Left lung (tissue), 10 donors: ENCODE measurements around the gene BTNL8. TPM values are rescaled to one million over a fixed set of nuclear protein-coding genes. Genes with fewer than 3 reads are reported as not detected.

Experiments used
- ATAC-seq: fragments of 200-7000 bp; cut with Tn5 transposase; one replicate; pipeline ENCODE4 v1.9.1; 2020; ENCODE audit warnings: moderate library complexity
- DNase-seq, 4 donors: peaks; one replicate each; pipeline ENCODE4 v3.0.0-alpha.2; 2013 to 2020
- H3K27ac ChIP-seq, 2 donors: fragments of 200-600 bp; sonication (generic) in 1 of 2; one replicate each; pipeline versions ENCODE4 v1.5.0 to v1.8.0; 2020 to 2021
- H3K27me3 ChIP-seq, 2 donors: fragments of 200-600 bp; sonication (generic) in 1 of 2; one replicate each; pipeline versions ENCODE4 v1.5.0 to v1.8.0; 2020 to 2021
- H3K36me3 ChIP-seq, 2 donors: fragments of 200-600 bp; sonication (generic) in 1 of 2; one replicate each; pipeline versions ENCODE4 v1.5.0 to v1.8.0; 2020 to 2021
- H3K4me1 ChIP-seq, 2 donors: fragments of 200-600 bp; one replicate each; pipeline ENCODE4 v1.8.0; 2021
- H3K4me3 ChIP-seq, 2 donors: fragments of 200-600 bp; sonication (generic) in 1 of 2; one replicate each; pipeline versions ENCODE4 v1.5.0 to v1.8.0; 2020 to 2021; ENCODE audit warnings: mild to moderate bottlenecking in 1 of 2
- H3K9me3 ChIP-seq, 2 donors: fragments of 200-600 bp; sonication (generic) in 1 of 2; one replicate each; pipeline versions ENCODE4 v1.5.0 to v1.8.0; 2020 to 2021
- intact Hi-C, 2 donors: fragments of 100-400 bp; cut with DNase I; formaldehyde crosslinking; loops; one replicate each; pipeline versions ENCODE4 v1.11.2 to v1.14.2; 2022
- polyA plus RNA-seq, 6 donors: library from polyadenylated mRNA; unstranded; fragments of 120-200 nt; gene quantifications; one replicate each; pipeline ENCODE4 v1.2.1, GENCODE V29; 2013; ENCODE audit not compliant: insufficient read length in 6 of 6
- total RNA-seq, 2 donors: library from RNA; stranded (reverse); fragmentation: NEBNext Ultra II Directional; extraction: Animal tissue kit (Norgen Biotek cat#: 25700); gene quantifications; one replicate each; pipeline ENCODE4 v1.2.1, GENCODE V29; 2021
- TF ChIP-seq, protein P1 (sequence below), 2 donors: fragments of 200-600 bp; sonication (generic) in 1 of 2; IDR thresholded peaks; one replicate each; pipeline versions ENCODE4 v1.5.0 to v1.8.0; 2021; ENCODE audit warnings: antibody characterized with exemption in 2 of 2
- donor health status: DM: no; HTN: yes; CAD: no.
- donor health status: DM: no; HTN: no; CAD: no.

The BTNL8 gene
- total and polyA plus RNA-seq, 8 donors: 0.47 to 1.8 (median 0.81) TPM

DNA sequence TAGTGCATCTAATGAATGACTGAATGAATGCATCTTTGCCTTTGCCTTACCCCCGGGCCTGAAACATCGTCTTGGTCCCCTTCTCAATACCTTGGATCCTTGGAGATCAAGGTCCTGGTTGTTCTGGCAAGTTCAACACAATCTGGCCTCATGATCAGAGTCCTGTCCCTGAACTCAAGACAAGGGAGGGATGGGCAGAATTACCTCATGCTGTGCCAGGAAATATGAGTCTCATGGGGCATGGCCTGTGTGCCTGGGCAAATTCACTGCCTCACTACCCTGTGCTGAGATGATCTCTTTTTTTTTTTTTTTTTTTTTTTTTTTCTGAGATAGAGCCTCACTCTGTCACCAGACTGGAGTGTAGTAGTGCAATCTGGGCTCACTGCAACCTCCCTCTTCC is 89.1 kb downstream of the BTNL8 start:
- H3K4me3 ChIP-seq: no peak overlapping the region
- TF ChIP-seq, protein P1, sequence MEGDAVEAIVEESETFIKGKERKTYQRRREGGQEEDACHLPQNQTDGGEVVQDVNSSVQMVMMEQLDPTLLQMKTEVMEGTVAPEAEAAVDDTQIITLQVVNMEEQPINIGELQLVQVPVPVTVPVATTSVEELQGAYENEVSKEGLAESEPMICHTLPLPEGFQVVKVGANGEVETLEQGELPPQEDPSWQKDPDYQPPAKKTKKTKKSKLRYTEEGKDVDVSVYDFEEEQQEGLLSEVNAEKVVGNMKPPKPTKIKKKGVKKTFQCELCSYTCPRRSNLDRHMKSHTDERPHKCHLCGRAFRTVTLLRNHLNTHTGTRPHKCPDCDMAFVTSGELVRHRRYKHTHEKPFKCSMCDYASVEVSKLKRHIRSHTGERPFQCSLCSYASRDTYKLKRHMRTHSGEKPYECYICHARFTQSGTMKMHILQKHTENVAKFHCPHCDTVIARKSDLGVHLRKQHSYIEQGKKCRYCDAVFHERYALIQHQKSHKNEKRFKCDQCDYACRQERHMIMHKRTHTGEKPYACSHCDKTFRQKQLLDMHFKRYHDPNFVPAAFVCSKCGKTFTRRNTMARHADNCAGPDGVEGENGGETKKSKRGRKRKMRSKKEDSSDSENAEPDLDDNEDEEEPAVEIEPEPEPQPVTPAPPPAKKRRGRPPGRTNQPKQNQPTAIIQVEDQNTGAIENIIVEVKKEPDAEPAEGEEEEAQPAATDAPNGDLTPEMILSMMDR (IDR thresholded peaks at IDR 0.05): no peak
- no peak for DNase-seq
- no peaks in the 10 kb centered on the region for H3K36me3 ChIP-seq
- no peak overlapping the region for H3K27ac ChIP-seq
- H3K9me3 ChIP-seq: no peaks in the 10 kb centered on the region
- no peaks in the 10 kb centered on the region for H3K4me1 ChIP-seq
- intact Hi-C loops: no loop called here
- H3K27me3 ChIP-seq: no peaks in the 10 kb centered on the region
- ATAC-seq: no peak

DNA sequence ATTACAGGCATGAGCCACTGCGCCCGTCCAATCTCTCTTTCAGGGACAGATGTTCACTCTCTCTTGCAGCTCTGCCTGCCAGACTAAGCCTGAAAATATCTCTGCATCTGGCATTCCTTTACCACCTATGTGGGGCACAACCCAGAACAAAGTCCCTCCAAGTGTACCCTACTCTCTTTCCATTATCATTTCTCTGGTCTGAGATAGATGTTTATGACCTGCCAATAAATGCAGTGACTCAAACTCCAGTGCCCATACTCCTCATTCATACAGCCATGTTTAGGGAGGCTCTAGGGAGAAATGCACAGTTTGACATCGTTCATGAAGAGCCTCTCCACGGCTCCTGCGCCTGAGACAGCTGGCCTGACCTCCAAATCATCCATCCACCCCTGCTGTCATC is 89.6 kb downstream of the BTNL8 start, which contains the start of gene BTNL3:
TSS of gene BTNL3 (plus strand) at position 255 of the 400 bp plus-strand sequence. CDS start 183 bp downstream, outside the sequence.
- no peaks in the 10 kb centered on the region for H3K9me3 ChIP-seq
- H3K36me3 ChIP-seq: no peaks in the 10 kb centered on the region
- ATAC-seq (no peak), DNase-seq (no peak)
- TF ChIP-seq, protein P1 (IDR thresholded peaks at IDR 0.05): no peak
- H3K27me3 ChIP-seq: no peaks in the 10 kb centered on the region
- intact Hi-C loops: no loop called here
- no peaks in the 10 kb centered on the region for H3K4me1 ChIP-seq
- H3K27ac ChIP-seq: no peak within 1 kb of the TSS
- H3K4me3 ChIP-seq: no peak within 1 kb of the TSS

DNA sequence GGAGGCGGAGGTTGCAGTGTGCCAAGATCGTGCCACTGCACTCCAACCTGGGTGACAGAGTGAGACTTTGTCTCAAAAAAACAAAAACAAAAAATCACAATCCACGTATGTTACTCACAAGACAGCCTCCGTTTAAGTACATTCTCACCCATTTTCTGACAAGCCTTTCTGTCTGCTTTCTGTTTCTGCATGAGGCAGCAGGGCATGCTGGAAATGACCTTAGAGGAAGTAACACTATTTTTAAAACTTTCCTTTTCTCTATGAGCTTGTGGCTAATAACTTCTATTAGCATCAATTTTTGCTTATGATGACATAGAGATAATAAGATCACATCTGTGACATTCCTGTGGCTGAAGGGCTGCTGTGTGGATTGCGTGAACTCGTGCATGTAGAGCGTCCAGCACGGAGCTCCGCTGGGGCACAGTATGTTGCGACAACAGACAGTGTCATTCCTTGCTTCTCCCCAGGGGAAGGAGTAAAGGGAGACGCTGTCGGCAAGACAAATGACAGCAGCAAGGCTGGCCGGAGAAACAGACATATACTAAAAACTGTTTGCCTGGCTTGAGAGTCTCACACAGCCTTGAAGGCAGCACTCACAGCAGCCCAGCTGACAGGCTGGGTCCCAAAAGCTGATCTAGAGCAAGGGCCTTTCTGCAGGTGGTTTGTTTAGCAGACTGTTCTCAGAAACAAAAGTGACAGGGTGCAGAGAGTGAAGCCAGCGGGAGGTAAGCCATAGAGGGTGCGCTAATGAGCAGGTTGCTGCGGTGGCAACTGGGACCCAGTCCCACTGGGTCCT is 91.3 kb downstream of the BTNL8 start:
- peaks cover 0 to 2% of the 10 kb centered on the region in 2 donors for H3K9me3 ChIP-seq
- no peaks in the 10 kb centered on the region for H3K36me3 ChIP-seq
- DNase-seq (no peak), ATAC-seq (no peak)
- no peaks in the 10 kb centered on the region for H3K27me3 ChIP-seq
- TF ChIP-seq, protein P1 (IDR thresholded peaks at IDR 0.05): no peak
- no peak overlapping the region for H3K27ac ChIP-seq
- no peaks in the 10 kb centered on the region for H3K4me1 ChIP-seq
- intact Hi-C loops: no loop called here
- H3K4me3 ChIP-seq: no peak overlapping the region

DNA sequence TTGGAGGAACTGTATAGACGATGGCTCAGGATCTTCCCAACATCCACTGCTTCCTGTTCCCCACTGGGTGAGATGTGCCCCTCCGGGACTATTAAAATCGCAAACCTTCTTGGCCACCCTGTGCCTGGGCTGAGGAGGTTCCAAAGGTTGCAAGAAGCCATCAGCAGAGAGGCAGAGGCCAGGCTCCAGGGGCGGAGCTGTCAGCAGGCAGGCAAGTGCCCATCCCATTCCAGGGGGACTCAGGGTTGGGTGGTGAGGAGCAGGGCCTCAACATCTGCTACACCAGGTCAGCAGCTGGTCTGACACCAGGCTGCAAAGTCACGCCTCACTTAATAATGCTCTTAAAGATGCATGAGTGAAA is 91.9 kb downstream of the BTNL8 start:
- no peak for ATAC-seq

More for the DNA sequence above, 91.9 kb downstream of the BTNL8 start:
- H3K4me1 ChIP-seq: no peaks in the 10 kb centered on the region
- intact Hi-C loops: no loop called here
- DNase-seq: no peak
- TF ChIP-seq, protein P1 (IDR thresholded peaks at IDR 0.05): no peak
- H3K4me3 ChIP-seq: no peak overlapping the region
- no peak overlapping the region for H3K27ac ChIP-seq
- peaks cover 0 to 2% of the 10 kb centered on the region in 2 donors for H3K9me3 ChIP-seq
- no peaks in the 10 kb centered on the region for H3K27me3 ChIP-seq
- no peaks in the 10 kb centered on the region for H3K36me3 ChIP-seq

Other genes with a start within 250 kb of the BTNL8 start
- gene FLT4, start 249.6 kb upstream of the BTNL8 start, total RNA-seq: 10 to 100 TPM; 21.7 to 24.1 TPM
- gene FLT4, start 249.6 kb upstream of the BTNL8 start, polyA plus RNA-seq: 10 to 100 TPM; 37.1 to 48.5 (median 39.9) TPM
- not detected for gene OR2Y1, start 159.1 kb upstream of the BTNL8 start, total RNA-seq
- not detected for gene OR2Y1, start 159.1 kb upstream of the BTNL8 start, polyA plus RNA-seq
- 100 to 1,000 TPM; 160 to 263 TPM for gene MGAT1, start 96.4 kb upstream of the BTNL8 start, total RNA-seq
- gene MGAT1, start 96.4 kb upstream of the BTNL8 start, polyA plus RNA-seq: 10 to 100 TPM; 70.6 to 98.4 (median 83.1) TPM
- 10 to 100 TPM; 21.4 to 22.1 TPM for gene ZFP62, start 37.9 kb upstream of the BTNL8 start, total RNA-seq
- 10 to 100 TPM; 54.9 to 66.1 (median 60.6) TPM for gene ZFP62, start 37.9 kb upstream of the BTNL8 start, polyA plus RNA-seq
- gene BTNL3, start 89.7 kb downstream of the BTNL8 start, total RNA-seq: under 1 TPM in 1 of 2 donors, not detected in 1; 0.42 TPM
- under 1 TPM in 3 of 6 donors, not detected in 3; 0.08 to 0.31 (median 0.09) TPM for gene BTNL3, start 89.7 kb downstream of the BTNL8 start, polyA plus RNA-seq
- gene BTNL9, start 141.1 kb downstream of the BTNL8 start, total RNA-seq: 10 to 100 TPM; 15.9 to 56.1 TPM
- gene BTNL9, start 141.1 kb downstream of the BTNL8 start, polyA plus RNA-seq: 10 to 100 TPM; 11.0 to 27.9 (median 17.7) TPM
- gene OR2V1, start 232.0 kb downstream of the BTNL8 start, total RNA-seq: not detected
- gene OR2V1, start 232.0 kb downstream of the BTNL8 start, polyA plus RNA-seq: under 1 TPM in 2 of 6 donors, not detected in 4; 0.06 TPM
- gene OR2V2, start 248.4 kb downstream of the BTNL8 start, total RNA-seq: not detected
- gene OR2V2, start 248.4 kb downstream of the BTNL8 start, polyA plus RNA-seq: under 1 TPM in 4 of 6 donors, not detected in 2; 0.03 to 0.06 (median 0.04) TPM